Measurements from ENCODE around the gene NPL. TPM values are rescaled to one million over a fixed set of nuclear protein-coding genes. Genes with fewer than 3 reads are reported as not detected.

NPL gene
- total RNA-seq, 1 experiment from 2014 or later, result 3.1 TPM

DNA sequence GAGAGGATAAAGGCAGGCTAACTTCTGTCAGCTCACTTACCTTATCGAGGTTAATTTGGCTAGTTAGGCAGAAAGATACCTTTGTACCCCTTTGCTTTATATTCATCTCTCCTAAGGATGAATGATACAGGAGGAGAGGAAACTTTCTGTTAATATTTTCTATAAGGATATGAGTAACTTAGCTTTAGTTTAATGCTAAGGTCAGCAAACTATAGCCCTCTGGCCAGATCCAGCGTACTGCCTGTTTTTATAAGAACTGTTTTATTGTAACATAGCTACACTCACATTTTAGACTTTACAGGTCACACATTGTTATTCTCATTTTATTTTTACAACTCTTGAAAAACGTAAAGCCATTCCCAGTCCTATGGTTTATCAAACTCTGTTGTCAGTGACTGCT is 67.6 kb downstream of the NPL start:
- Histone ChIP-seq H3K27me3 (no peaks in the 10 kb centered on the region), H3K4me3 (no peak overlapping the region), H3K36me3 (peaks cover 100% of the 10 kb centered on the region), H3K27ac (no peak overlapping the region), H3K4me1 (no peaks in the 10 kb centered on the region), H3K9me3 (replicated peaks) (no peaks in the 10 kb centered on the region)
- no peak for DNase-seq

DNA sequence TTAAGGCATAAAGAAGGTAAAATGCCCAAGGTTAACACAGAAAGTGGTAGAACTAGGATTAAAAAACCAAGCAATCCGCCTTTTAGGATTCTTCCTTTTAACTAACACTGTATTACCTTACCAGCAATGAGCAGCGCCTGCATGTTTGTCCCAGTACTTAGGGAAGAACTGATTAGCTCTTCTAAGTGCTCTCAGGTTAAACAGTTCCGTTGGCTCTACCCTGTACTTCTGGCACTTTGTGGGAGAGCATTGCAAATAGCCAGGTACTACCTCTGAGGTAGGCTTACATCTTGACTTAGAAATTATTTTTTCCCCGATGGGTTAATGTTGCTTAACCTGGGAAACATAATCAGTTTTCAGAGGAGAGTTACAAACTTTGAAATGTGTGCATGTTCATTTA is 71.1 kb downstream of the NPL start:
- Histone ChIP-seq H3K27ac (no peak overlapping the region), H3K36me3 (peaks cover 100% of the 10 kb centered on the region), H3K9me3 (replicated peaks) (no peaks in the 10 kb centered on the region), H3K4me1 (no peaks in the 10 kb centered on the region), H3K27me3 (no peaks in the 10 kb centered on the region), H3K4me3 (no peak overlapping the region)
- DNase-seq, result no peak

DNA sequence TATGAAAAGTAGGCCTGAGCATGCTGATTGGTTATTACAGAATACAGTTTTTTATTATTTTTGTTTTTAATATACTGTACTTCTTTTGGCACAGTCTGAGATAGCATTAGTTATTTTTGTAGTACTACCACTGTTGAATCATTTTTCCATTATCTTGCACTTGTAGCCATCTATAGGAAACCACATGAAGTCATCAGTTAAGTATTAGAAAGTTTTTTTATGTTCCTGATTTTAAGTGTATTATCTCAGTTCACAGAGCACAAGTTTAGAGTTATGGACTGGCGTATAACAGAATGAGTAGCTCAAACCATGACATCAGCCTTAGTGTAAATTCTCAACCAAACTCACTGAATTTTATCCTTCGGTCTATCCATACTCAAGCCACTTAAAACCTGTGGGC is 72.4 kb downstream of the NPL start:
- no peaks in the 10 kb centered on the region for H3K27me3 ChIP-seq
- no peaks in the 10 kb centered on the region for H3K4me1 ChIP-seq
- H3K27ac ChIP-seq, result no peak overlapping the region
- H3K9me3 ChIP-seq (replicated peaks), result no peaks in the 10 kb centered on the region
- H3K4me3 ChIP-seq, result no peak overlapping the region
- H3K36me3 ChIP-seq, result peaks cover 100% of the 10 kb centered on the region
- DNase-seq, result no peak

DNA sequence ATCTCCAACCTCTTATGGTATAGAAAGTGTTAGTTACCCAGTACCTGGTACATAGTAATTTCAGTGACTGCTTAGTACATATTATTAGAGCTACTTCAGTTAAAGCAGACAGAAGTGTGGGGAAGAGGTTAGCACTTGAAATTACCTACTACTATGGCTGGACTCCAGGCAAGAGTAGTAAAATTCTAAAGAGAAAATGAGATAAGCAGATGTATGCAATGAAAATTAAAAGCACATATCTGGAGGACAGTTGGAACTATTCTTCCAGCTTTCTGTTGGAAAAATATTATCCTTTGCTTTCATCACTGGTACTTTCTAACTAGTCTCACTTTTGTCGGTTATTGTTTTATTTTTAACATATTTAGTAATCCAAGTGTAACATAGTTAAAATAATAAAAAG is 73.3 kb downstream of the NPL start:
- no peak overlapping the region for H3K27ac ChIP-seq
- H3K9me3 ChIP-seq (replicated peaks), result no peaks in the 10 kb centered on the region
- DNase-seq, result no peak
- no peaks in the 10 kb centered on the region for H3K27me3 ChIP-seq
- H3K4me1 ChIP-seq, result no peaks in the 10 kb centered on the region
- no peak overlapping the region for H3K4me3 ChIP-seq
- H3K36me3 ChIP-seq, result peaks cover 100% of the 10 kb centered on the region

DNA sequence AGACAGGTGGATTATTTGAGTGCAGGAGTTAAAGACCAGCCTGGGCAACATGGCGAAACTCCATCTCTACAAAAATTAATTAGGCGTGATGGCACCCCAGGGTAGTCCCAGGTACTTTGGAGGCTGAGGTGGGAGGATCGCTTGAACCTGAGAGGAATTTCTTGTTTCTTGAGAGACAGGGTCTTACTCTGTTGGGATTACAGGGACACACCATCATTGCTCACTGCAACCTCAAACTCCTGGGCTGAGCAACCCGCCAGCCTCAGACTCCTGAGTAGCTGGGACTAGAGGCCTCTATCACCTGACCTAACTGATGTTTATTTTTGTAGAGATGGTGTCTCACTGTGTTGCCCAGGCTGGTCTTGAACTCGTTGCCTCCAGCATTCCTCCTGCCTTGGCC is 74.4 kb downstream of the NPL start:
- no peaks in the 10 kb centered on the region for H3K9me3 ChIP-seq (replicated peaks)
- no peak overlapping the region for H3K27ac ChIP-seq
- peaks cover 100% of the 10 kb centered on the region for H3K36me3 ChIP-seq
- H3K27me3 ChIP-seq, result no peaks in the 10 kb centered on the region
- no peak overlapping the region for H3K4me3 ChIP-seq
- H3K4me1 ChIP-seq, result no peaks in the 10 kb centered on the region
- DNase-seq, result no peak

DNA sequence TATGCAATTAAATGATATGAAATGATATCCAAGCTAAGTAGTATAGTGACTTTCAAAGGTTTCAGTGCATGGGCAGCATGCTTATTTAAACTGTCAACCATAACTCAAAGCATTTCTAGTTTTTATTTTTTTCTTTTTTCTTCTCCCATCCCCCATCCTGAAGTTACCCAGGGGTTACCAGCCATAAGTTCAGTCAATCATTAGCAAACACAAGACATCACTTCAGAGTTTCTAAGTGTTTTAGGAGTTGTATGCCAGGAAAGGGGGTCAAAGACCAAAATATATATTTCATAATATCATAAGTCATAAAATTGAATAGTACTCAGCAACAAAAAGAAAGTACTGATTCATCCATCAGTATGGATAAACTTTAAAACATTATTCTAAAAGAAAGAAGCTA is 78.3 kb downstream of the NPL start:
- Histone ChIP-seq H3K4me1 (no peaks in the 10 kb centered on the region), H3K36me3 (peaks cover 95% of the 10 kb centered on the region)

DNA sequence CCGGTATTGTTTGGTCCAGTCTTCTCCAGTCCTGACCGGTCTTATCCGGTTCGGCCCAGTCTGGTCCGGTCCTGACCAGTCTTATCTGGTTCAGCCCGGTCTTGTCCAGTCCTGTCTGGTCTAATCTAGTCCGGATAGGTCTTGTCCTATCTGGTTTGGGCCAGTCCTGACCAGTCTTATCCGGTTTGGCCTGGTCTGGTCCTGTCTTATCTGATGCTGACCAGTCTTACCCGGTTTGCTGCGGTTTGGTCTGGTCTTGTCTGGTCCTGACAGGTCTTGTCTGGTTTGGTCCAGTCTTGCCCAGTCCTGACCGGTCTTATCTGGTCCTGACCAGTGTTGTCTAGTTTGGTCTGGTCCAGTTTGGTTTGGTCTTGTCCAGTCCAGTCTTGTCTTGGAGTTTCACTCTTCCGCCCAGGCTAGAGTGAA is 79.7 kb downstream of the NPL start:
- Histone ChIP-seq H3K27me3 (no peaks in the 10 kb centered on the region), H3K4me1 (no peaks in the 10 kb centered on the region), H3K27ac (no peak overlapping the region), H3K36me3 (peaks cover 95% of the 10 kb centered on the region), H3K9me3 (replicated peaks) (no peaks in the 10 kb centered on the region), H3K4me3 (no peak overlapping the region)
- no peak for DNase-seq

More for the DNA sequence above, 78.3 kb downstream of the NPL start:
- DNase-seq, result no peak
- Histone ChIP-seq H3K9me3 (replicated peaks) (no peaks in the 10 kb centered on the region), H3K27ac (no peak overlapping the region), H3K27me3 (no peaks in the 10 kb centered on the region), H3K4me3 (no peak overlapping the region)

GRCh38 chr1:182872881-182873280 is 83.3 kb downstream of the NPL start:
- H3K36me3 ChIP-seq, result peaks cover 95% of the 10 kb centered on the region
- no peaks in the 10 kb centered on the region for H3K9me3 ChIP-seq (replicated peaks)
- H3K27ac ChIP-seq, result no peak overlapping the region
- H3K4me3 ChIP-seq, result no peak overlapping the region
- DNase-seq, result no peak
- H3K27me3 ChIP-seq, result no peaks in the 10 kb centered on the region
- no peaks in the 10 kb centered on the region for H3K4me1 ChIP-seq

DNA sequence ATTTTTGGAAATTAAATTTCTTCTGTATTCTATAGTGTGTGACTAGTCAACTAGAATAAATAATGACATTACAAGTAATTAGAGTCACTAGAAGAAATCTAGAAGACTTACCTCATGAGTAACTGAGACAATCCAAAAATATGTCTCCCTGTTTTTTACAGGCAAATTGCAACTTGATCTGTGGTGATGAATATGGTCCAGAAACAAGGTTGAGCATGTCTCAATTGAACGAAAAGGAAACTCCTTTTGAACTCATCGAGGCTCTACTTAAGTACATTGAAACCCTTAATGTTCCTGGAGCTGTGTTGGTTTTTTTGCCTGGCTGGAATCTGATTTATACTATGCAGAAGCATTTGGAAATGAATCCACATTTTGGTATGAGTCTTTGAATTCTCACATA is 86.3 kb downstream of the NPL start:
- no peaks in the 10 kb centered on the region for H3K9me3 ChIP-seq (replicated peaks)
- H3K27ac ChIP-seq, result no peak overlapping the region
- H3K4me3 ChIP-seq, result no peak overlapping the region
- peaks cover 95% of the 10 kb centered on the region for H3K36me3 ChIP-seq
- no peak for DNase-seq
- H3K27me3 ChIP-seq, result no peaks in the 10 kb centered on the region
- no peaks in the 10 kb centered on the region for H3K4me1 ChIP-seq

DNA sequence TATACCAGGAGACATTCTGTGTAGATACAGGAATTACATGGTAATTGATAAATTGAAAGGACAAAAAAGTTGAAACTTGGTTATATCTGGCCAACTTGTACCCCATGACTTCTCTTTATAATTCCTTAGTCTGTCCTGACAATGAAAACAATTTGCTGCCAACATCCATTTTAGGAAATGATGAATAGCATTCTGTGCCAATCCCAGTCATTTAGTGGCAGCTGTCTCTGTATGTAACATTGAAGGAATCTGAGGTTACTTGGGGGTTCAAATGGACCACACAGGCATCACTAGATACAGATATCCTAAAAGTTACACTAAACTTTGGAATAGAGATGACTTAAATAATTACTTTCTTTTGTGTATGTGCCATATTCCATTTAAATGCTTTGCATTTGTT is 87.8 kb downstream of the NPL start:
- H3K27me3 ChIP-seq, result no peaks in the 10 kb centered on the region
- H3K9me3 ChIP-seq (replicated peaks), result no peaks in the 10 kb centered on the region
- DNase-seq, result no peak
- H3K4me3 ChIP-seq, result no peak overlapping the region
- H3K27ac ChIP-seq, result no peak overlapping the region
- H3K4me1 ChIP-seq, result no peaks in the 10 kb centered on the region
- H3K36me3 ChIP-seq, result peaks cover 98% of the 10 kb centered on the region

DNA sequence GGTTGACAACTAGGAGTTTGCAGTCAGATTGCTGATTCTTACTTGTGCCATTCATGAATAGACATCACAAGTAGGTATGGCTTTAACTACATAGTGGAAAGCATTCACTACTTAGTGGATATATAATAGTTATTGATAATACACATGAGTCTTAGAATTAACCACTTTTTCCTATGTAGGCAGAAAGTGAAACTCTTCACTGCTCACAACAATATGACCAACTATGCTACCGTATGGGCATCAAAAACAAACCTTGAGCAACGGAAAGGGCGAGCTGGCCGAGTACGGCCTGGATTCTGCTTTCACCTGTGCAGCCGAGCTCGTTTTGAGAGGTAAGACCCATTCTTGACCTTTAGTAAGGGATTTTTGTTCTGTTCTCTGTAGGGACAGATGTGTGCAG is 88.3 kb downstream of the NPL start:
- H3K9me3 ChIP-seq (replicated peaks), result no peaks in the 10 kb centered on the region
- no peak overlapping the region for H3K27ac ChIP-seq
- H3K4me3 ChIP-seq, result no peak overlapping the region
- no peaks in the 10 kb centered on the region for H3K27me3 ChIP-seq
- DNase-seq, result no peak
- no peaks in the 10 kb centered on the region for H3K4me1 ChIP-seq
- H3K36me3 ChIP-seq, result peaks cover 98% of the 10 kb centered on the region

Other genes with a start within 250 kb of the NPL start
- 1.2 and 1.5 TPM in 2 replicates for gene RNASEL, start 200.5 kb upstream of the NPL start, total RNA-seq (2014; rRNA removed; shearing (Covaris generic))
- 96.7 and 101 TPM in 2 replicates for gene RGS16, start 185.4 kb upstream of the NPL start, total RNA-seq (2014; rRNA removed; shearing (Covaris generic))
- 1.6 and 2.7 TPM in 2 replicates for gene RGS8, start 105.2 kb upstream of the NPL start, total RNA-seq (2014; rRNA removed; shearing (Covaris generic))
- 303 and 305 TPM in 2 replicates for gene DHX9, start 49.6 kb downstream of the NPL start, total RNA-seq (2014; rRNA removed; shearing (Covaris generic))
- gene SHCBP1L, start 163.4 kb downstream of the NPL start, total RNA-seq (2014; rRNA removed; shearing (Covaris generic)), result not detected in 2 replicates
- gene LAMC1, start 233.6 kb downstream of the NPL start, total RNA-seq (2014; rRNA removed; shearing (Covaris generic)), result 122 and 123 TPM in 2 replicates

Measured in SJCRH30 (cell line).